ENCODE data around the gene NUDC. TPM values are rescaled to one million over a fixed set of nuclear protein-coding genes. Genes with fewer than 3 reads are reported as not detected.

The NUDC gene
- total and polyA plus RNA-seq, 2 of the 4 experiments (the other 2 are of a cell fraction) = 34.8 to 89.8 TPM

GRCh38 chr1:26970810-26971209 is 49.3 kb downstream of the NUDC start:
- H3K4me3 ChIP-seq (ENCODE audit: insufficient read depth, low read depth, low read length) = no peak overlapping the region
- no TSS peak for BruUV-seq (replicated peaks)
- H3K9me1 ChIP-seq (ENCODE audit: insufficient read depth, low read length) = peaks cover 12% of the 10 kb centered on the region; the same call in 1 of the 2 replicates
- H4K5ac ChIP-seq (ENCODE audit: low read depth, low read length) = no peak overlapping the region
- TF ChIP-seq MAFK (IDR thresholded peaks at IDR 0.05; ENCODE audit: low read depth, low read length) = no peak
- no peak for TF ChIP-seq RAD21 (IDR thresholded peaks at IDR 0.05; ENCODE audit: low read length)
- TF ChIP-seq, protein P1, sequence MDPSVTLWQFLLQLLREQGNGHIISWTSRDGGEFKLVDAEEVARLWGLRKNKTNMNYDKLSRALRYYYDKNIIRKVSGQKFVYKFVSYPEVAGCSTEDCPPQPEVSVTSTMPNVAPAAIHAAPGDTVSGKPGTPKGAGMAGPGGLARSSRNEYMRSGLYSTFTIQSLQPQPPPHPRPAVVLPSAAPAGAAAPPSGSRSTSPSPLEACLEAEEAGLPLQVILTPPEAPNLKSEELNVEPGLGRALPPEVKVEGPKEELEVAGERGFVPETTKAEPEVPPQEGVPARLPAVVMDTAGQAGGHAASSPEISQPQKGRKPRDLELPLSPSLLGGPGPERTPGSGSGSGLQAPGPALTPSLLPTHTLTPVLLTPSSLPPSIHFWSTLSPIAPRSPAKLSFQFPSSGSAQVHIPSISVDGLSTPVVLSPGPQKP (IDR thresholded peaks at IDR 0.05; ENCODE audit: borderline replicate concordance, low read depth, low read length) = no peak
- TF ChIP-seq, protein P2, sequence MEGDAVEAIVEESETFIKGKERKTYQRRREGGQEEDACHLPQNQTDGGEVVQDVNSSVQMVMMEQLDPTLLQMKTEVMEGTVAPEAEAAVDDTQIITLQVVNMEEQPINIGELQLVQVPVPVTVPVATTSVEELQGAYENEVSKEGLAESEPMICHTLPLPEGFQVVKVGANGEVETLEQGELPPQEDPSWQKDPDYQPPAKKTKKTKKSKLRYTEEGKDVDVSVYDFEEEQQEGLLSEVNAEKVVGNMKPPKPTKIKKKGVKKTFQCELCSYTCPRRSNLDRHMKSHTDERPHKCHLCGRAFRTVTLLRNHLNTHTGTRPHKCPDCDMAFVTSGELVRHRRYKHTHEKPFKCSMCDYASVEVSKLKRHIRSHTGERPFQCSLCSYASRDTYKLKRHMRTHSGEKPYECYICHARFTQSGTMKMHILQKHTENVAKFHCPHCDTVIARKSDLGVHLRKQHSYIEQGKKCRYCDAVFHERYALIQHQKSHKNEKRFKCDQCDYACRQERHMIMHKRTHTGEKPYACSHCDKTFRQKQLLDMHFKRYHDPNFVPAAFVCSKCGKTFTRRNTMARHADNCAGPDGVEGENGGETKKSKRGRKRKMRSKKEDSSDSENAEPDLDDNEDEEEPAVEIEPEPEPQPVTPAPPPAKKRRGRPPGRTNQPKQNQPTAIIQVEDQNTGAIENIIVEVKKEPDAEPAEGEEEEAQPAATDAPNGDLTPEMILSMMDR (conservative IDR thresholded peaks at IDR 0.05; ENCODE audit: low read depth, low read length) = no peak
- no peak for TF ChIP-seq CEBPB (IDR thresholded peaks at IDR 0.05; ENCODE audit: low read depth, low read length)
- no peak for TF ChIP-seq MAZ (IDR thresholded peaks at IDR 0.05; ENCODE audit: borderline replicate concordance, low read depth, low read length)
- TF ChIP-seq, protein P3, sequence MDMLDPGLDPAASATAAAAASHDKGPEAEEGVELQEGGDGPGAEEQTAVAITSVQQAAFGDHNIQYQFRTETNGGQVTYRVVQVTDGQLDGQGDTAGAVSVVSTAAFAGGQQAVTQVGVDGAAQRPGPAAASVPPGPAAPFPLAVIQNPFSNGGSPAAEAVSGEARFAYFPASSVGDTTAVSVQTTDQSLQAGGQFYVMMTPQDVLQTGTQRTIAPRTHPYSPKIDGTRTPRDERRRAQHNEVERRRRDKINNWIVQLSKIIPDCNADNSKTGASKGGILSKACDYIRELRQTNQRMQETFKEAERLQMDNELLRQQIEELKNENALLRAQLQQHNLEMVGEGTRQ (IDR thresholded peaks at IDR 0.05; ENCODE audit: low read depth, low read length) = no peak
- TF ChIP-seq RFX5 (IDR thresholded peaks at IDR 0.05; ENCODE audit: low read depth, low read length) = no peak
- TF ChIP-seq MXI1 (IDR thresholded peaks at IDR 0.05; ENCODE audit: borderline replicate concordance, low read depth, low read length) = no peak
- no peak for TF ChIP-seq POLR2A (IDR thresholded peaks at IDR 0.05; ENCODE audit: low read depth, low read length)
- ChIA-PET POLR2A (ENCODE audit: unreplicated experiment) (no interaction called here), CTCF (no interaction called here)
- dilution Hi-C loops (cut with HindIII; ENCODE audit: low sequenced_read_pairs, unreplicated experiment) = no loop called here
- no peak overlapping the region for H4K8ac ChIP-seq (ENCODE audit: low read depth in 2 of 2, low read length in 2 of 2)
- H3K27ac ChIP-seq (ENCODE audit: insufficient read depth, low read length) = no peak overlapping the region
- H3K79me1 ChIP-seq (ENCODE audit: low read depth in 1 of 2, low read length in 2 of 2) = no peaks in the 10 kb centered on the region
- peak overlapping the region; percentile 81 for H2AK9ac ChIP-seq (replicated peaks; ENCODE audit: low read depth, low read length, poor library complexity)
- no peak overlapping the region for H3K14ac ChIP-seq (replicated peaks; ENCODE audit: low read depth, low read length)
- peak overlapping the region; percentile 7; the same call in 1 of the 2 replicates for H2AK5ac ChIP-seq (ENCODE audit: low read depth, low read length)
- no peaks in the 10 kb centered on the region for H4K20me1 ChIP-seq (ENCODE audit: insufficient read depth, low read length)
- H2BK20ac ChIP-seq (ENCODE audit: low read depth, low read length) = no peak overlapping the region
- H2BK120ac ChIP-seq (ENCODE audit: low read depth, low read length) = peak overlapping the region; percentile 42; the same call in 1 of the 2 replicates
- ATAC-seq (ENCODE audit: low read depth) = no peak
- intact Hi-C loops (cut with micrococcal nuclease) = no loop called here
- H4K91ac ChIP-seq (ENCODE audit: insufficient read depth, low read depth, low read length) = no peak overlapping the region
- 69% methylated on average over 6 of the region's 7 CpGs; no CpG with 5 or more reads in 1 of the 2 experiments for WGBS, 2 experiments (ENCODE audit: extremely low coverage in 2 of 2, insufficient read length in 1 of 2)
- H3K27me3 ChIP-seq (ENCODE audit: control insufficient read depth, insufficient read depth, low read length) = no peaks in the 10 kb centered on the region
- H3K36me3 ChIP-seq (ENCODE audit: control insufficient read depth, insufficient read depth, low read length) = no peaks in the 10 kb centered on the region
- peaks cover 5% of the 10 kb centered on the region; the same call in 1 of the 2 replicates for H3K4me1 ChIP-seq (ENCODE audit: control insufficient read depth, insufficient read depth, low read length)
- H2BK5ac ChIP-seq (ENCODE audit: low read depth, low read length, poor library complexity, severe bottlenecking) = no peak overlapping the region
- H3K56ac ChIP-seq (ENCODE audit: extremely low read depth, insufficient read depth, low read length) = no peak overlapping the region
- H3K9ac ChIP-seq (ENCODE audit: low read depth, low read length) = no peak overlapping the region
- no peak overlapping the region for H3K4me2 ChIP-seq (ENCODE audit: low read depth, low read length)
- no peak overlapping the region for H3K18ac ChIP-seq (ENCODE audit: low read depth, low read length)
- no peaks in the 10 kb centered on the region for H3K9me3 ChIP-seq (ENCODE audit: control insufficient read depth, insufficient read depth, low read length)
- no peak overlapping the region for H2AFZ ChIP-seq (replicated peaks; ENCODE audit: low read length, poor library complexity)
- in situ Hi-C loops (cut with MboI; ENCODE audit: low sequenced_read_pairs) = no loop called here
- DNase-seq = no peak
- H3K4ac ChIP-seq (ENCODE audit: low read depth, low read length) = no peak overlapping the region
- H2BK15ac ChIP-seq (ENCODE audit: low read depth, low read length) = no peak overlapping the region
- no peak overlapping the region for H3K23ac ChIP-seq (ENCODE audit: low read depth, low read length)

Data from IMR-90 (cell line).